ENCODE measurements around the gene ABCB8.

ABCB8 gene

DNA sequence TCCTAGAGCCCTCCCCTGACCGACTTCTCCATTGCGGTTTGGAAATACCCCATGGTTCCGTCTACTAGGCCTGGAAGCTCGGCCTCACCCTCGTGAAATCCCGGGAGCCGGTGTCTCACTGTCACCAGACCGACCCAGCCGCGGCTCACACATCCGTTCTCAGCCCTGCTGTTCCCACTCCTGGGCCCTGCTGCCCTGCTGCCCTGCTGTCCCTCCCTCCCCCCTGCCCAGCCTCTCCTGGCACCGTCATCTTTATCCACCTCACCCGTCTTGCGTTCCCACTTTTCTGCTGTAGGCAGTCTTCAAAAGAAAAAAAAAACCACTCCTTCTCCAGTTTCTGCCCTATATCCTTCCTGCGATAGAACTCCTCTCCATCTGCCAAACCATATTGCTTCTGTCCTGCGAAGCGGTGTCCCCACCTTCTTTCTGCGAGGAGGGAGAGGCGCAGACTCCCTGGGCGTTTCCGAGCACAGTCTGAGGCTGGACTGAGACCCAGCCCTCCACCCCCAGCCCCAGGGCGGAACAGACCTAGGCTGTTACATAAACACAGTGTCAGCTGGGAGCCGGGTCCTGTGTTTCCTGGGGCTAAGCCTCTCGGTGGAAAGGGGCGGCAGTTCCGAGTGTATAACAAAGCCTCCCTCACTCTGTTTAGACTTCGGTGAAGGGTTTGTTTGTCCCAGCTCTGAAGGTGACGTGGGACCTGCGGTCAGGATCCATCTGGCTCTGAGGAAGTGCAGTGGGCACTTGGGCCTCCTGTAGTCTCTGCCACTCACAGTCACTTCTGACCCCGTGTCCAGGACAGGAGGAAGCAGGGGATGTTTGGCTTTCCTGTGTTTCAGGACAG is 60.8 kb downstream of the ABCB8 start:
- DNase-seq (ENCODE audit: low read depth, low spot score), result no peak
- no peak overlapping the region for H3K4me3 ChIP-seq (ENCODE audit: low read length)

DNA sequence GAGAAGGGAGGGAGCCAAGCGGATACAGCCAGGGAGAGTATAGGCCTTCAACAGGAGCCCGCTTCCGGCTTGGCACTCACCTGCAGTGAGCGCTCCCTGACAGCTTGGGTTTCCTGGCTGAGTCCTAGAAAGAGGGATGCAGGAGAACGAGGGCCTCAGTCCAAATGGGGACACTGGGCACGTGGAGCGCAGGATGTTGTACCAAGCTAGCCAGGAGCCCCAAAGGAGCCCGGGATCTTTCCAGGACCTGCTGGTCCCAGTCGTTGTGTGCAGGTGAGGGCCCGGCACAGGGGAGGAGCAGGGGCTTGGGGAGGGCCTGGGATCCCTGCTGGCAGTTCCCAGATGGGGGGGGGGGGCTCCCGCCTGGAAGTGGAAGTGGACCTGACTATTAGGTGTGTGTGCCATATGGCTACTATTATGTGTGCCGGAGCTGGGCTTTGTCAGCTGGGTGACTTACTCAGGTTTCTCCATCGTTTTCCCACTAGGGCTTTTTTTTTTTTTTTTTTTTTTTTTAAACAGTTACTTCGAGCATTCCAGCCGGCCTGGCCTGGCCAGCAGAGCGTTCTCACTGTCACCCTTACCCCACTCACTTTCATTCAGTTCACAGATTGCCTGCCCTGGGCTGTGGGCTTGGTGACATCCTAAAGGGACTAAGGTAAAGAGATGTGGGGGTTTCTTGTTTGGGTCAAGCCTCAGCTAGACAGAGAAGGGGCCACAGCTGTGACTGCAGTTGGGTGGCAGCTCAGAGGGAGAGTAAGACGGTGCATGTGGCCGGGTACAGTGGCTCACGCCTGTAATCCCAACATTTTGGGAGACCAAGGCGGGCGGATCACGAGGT is 61.9 kb downstream of the ABCB8 start:
- no peak for DNase-seq (ENCODE audit: low read depth, low spot score)
- H3K4me3 ChIP-seq (ENCODE audit: low read length), result no peak overlapping the region

DNA sequence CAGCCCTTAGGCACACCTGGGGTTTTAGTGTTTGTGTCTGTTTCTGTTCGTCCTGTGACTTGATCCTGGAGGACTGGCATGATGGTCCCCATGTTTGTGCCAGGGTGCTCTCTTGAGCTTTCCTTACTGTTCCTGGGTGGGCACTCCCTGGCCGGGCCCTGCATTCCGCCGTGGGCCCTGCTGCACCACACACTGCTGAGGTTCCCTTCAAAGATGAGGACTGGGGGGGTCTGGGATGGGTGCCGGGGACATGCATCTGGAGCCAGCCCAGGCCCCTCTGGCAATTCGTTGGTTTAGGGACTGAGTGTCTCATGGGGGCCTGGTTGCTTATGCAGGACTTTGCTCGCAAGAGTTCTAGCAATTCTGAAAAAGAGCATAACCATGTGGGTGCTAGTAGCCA is 62.8 kb downstream of the ABCB8 start:
- DNase-seq (ENCODE audit: low read depth, low spot score), result no peak
- no peak overlapping the region for H3K4me3 ChIP-seq (ENCODE audit: low read length)

DNA sequence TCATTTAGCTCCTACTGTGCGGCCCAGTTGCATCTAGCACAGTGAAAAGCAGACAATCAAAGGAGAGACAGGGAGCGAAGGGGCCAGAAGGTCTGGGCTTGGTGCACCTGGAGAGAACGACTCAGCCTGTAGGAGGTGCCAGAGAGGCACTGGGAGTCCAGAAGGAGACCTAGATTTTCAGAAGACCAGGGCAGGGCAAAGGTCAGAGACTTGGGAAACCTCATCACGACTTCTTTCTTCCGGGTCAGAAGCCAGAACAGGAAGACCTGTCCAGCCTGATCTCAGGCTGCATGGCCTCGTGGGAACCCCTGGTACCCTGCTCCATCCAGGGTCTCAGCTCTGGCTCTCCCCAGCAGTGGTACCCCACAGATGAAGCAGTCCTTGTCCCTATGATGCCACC is 63.2 kb downstream of the ABCB8 start:
- DNase-seq (ENCODE audit: low read depth, low spot score), result no peak
- no peak overlapping the region for H3K4me3 ChIP-seq (ENCODE audit: low read length)

DNA sequence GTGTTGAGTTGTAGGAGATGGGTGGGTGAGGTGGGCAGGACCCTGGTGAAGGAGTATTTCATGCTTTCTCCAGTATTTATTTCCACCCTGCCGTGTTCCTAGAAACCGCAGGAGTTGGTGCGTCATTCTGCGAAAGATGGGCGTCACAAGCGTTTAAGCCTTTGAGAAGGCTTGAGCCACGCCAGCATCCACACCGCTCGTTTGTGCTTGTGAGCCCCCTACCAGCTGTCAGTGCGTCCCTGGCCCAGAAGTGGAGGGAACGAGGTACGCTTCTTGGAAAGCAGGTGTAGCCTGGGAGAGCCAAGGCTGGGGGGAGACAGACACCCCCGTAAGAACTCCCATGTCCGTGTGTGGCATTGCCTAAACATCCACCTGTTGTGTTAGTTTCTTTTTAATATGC is 63.7 kb downstream of the ABCB8 start:
- no peak overlapping the region for H3K4me3 ChIP-seq (ENCODE audit: low read length)
- no peak for DNase-seq (ENCODE audit: low read depth, low spot score)

DNA sequence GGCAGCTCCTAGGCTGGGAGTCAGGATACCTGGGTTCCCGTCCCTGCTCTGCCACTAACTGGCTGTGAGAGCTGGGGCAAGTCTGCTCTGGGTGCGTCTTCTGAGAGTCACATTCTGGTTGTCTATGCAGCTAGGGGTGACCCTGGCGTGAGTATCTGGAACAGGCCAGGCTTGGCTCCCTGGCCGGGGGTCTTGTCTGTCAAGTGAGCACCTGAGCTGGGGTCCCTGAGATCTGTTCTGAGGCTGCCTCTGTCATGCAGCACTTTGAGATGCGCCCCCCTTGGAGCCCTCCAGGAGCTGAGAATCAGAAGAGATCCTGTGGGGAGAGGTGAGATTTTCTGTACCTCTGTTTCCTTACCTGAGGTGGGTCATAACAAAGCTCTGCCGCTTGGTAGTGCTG is 65.5 kb downstream of the ABCB8 start:
- DNase-seq (ENCODE audit: low read depth, low spot score), result no peak
- H3K4me3 ChIP-seq (ENCODE audit: low read length), result no peak overlapping the region

DNA sequence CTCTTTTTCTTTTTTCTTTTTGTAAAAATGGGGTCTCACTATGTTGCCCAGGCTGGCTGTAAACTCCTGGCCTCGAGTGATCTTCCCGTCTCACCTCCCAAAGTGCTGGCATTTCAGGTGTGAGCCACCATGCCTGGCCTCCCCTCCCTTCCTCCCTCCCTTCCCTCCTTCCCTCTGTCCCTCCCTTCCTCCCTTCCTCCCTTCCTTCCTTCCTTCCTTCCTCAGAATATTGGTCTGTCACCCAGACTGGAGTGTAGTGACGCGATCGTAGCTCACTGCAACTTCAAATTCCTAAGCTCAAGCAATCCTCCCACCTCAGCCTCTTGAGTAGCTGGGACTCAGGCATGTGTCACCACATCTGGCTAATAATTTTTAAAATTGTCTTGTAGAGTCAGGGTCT is 66.4 kb downstream of the ABCB8 start:
- no peak overlapping the region for H3K4me3 ChIP-seq (ENCODE audit: low read length)
- no peak for DNase-seq (ENCODE audit: low read depth, low spot score)

DNA sequence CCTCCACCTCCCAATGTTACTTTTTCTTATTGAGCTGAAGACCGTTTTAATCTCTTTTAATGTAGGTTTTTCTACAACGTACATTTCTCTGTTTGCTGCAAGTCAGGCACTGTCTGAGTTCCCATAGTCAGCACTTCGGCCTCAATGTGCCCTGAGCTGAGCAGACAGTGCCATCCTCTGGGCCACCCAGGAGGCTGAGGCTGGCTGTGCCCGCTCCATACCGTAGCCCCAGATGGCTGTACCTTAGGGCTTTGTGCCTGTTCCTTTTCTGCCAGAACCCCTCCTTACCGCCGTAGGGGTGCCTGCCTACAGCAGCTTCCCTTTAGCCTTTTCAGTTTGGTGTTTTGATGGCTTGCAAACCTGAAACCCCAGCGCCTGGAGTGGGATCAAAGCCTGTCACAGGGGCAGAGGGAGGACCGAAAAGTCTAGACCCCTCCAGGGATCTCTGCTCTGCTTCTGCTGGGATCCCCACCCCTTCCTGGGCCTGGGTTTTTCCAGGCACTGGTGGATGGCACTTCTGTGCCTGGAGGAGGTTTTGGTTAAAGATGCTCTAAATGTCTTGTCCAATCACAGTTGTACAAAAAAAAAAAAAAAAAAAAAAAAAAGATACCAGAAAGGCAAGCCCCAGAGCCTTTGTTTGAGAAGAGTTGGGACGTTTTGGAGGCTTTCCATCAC is 67.0 kb downstream of the ABCB8 start:
- DNase-seq (ENCODE audit: low read depth, low spot score), result no peak
- no peak overlapping the region for H3K4me3 ChIP-seq (ENCODE audit: low read length)

DNA sequence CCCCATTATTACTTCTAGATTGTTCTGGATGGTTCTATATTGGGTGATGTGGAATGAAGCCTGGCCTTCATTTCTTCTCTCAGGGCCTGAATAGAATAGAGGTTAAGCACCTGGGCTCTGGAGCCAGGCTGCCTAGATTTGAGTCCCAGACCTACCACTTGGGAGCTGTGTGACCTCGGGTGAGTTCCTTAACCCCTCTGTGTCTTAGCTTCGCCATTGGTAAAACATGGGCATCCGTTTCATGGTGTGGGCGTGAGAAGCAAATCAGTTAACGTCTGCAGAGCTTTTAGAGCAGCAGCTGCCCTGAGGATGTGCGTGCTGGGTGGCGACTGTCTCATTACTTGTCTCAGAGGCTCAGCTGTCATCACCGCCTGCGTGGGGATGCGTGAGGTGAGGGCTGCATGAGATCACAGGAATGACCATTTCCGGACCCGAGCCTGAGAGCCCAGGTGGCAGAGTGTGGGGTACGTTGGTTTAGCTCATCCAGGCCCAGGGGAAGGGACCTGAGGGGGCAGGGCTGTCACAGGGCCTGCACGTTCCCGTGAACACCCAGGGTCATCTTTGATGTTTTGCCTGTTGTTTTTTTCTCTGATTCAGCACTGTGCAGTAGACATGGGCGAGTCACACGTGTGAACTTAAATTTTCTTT is 67.7 kb downstream of the ABCB8 start:
- no peak overlapping the region for H3K4me3 ChIP-seq (ENCODE audit: low read length)
- no peak for DNase-seq (ENCODE audit: low read depth, low spot score)

Data from Jurkat, Clone E6-1 (cell line).